Lung (tissue), 12 donors: ENCODE measurements around the gene ERCC6L2. TPM values are rescaled to one million over a fixed set of nuclear protein-coding genes. Genes with fewer than 3 reads are reported as not detected.

Source experiments
- ATAC-seq: fragments of 200-7000 bp; cut with Tn5 transposase; one replicate; pipeline ENCODE4 v1.9.1; 2020; ENCODE audit warnings: moderate number of reproducible peaks; ENCODE audit not compliant: insufficient read depth, low FRiP score
- DNase-seq, 3 donors: peaks; one replicate each; pipeline ENCODE4 v3.0.0-alpha.2; 2013 to 2017
- H3K27ac ChIP-seq, 2 donors: one replicate each; pipeline ENCODE4 v1.5.1; 2013; ENCODE audit warnings: mild to moderate bottlenecking in 2 of 2, moderate library complexity in 2 of 2, control low read depth in 1 of 2, inconsistent platforms in 1 of 2, low read depth in 1 of 2, low read length in 1 of 2
- H3K27me3 ChIP-seq, 3 donors: one replicate each; pipeline ENCODE4 v1.5.1; 2013; ENCODE audit warnings: low read length in 2 of 3; ENCODE audit not compliant: control insufficient read depth in 3 of 3, insufficient read depth in 3 of 3
- H3K36me3 ChIP-seq, 4 donors: one replicate each; pipeline ENCODE4 v1.5.1; 2013; ENCODE audit warnings: low read length in 4 of 4, mild to moderate bottlenecking in 1 of 4, moderate library complexity in 1 of 4; ENCODE audit not compliant: control insufficient read depth in 4 of 4, insufficient read depth in 4 of 4
- H3K4me1 ChIP-seq, 5 donors: one replicate each; pipeline ENCODE4 v1.5.1; 2013; ENCODE audit warnings: low read length in 5 of 5, mild to moderate bottlenecking in 2 of 5, moderate library complexity in 1 of 5; ENCODE audit not compliant: control insufficient read depth in 5 of 5, insufficient read depth in 5 of 5
- H3K4me3 ChIP-seq: one replicate; pipeline ENCODE4 v1.5.1; 2013; ENCODE audit warnings: mild to moderate bottlenecking, control low read depth, moderate library complexity
- H3K9ac ChIP-seq, 2 donors: one replicate each; pipeline ENCODE4 v1.5.1; 2013; ENCODE audit warnings: low read length in 2 of 2, control low read depth in 1 of 2; ENCODE audit not compliant: insufficient read depth in 1 of 2
- H3K9me3 ChIP-seq, 4 donors: one replicate each; pipeline ENCODE4 v1.5.1; 2013; ENCODE audit warnings: low read length in 3 of 4, mild to moderate bottlenecking in 1 of 4, moderate library complexity in 1 of 4; ENCODE audit not compliant: control insufficient read depth in 4 of 4, insufficient read depth in 3 of 4
- CTCF ChIP-seq: IDR thresholded peaks from 2 replicates; pipeline ENCODE4 v1.5.1; 2012; ENCODE audit warnings: mild to moderate bottlenecking; ENCODE audit errors: control extremely low read depth, extremely low read depth
- WGBS, 2 donors: extraction: QIAGEN DNeasy Blood & Tissue Kit; methylation state at CpG; one replicate each; pipeline ENCODE4 v1.1.7; 2013; 5-methylcytosine and 5-hydroxymethylcytosine counted together
- polyA plus RNA-seq, 2 donors: library from polyadenylated mRNA; stranded (reverse); fragments of 200-250 nt; gene quantifications; one replicate each; pipeline ENCODE4 v1.2.1, GENCODE V29; 2013
- total RNA-seq, 2 donors: library from RNA; depleted of rRNA in 1 of 2; stranded (reverse); fragments of >200 nt in 1 of 2; gene quantifications; one replicate each; pipeline ENCODE4 v1.2.1, GENCODE V29; 2014 to 2021
- donor health status: control.
- donor health status: control.
- donor health status: Bipolar disorder and iron deficiency.
- donor health status: healthy.
- donor health status: DM: yes; HTN: yes; CAD: no.

ERCC6L2 gene
- total and polyA plus RNA-seq, 4 donors = 4.3 to 125 (median 24.5) TPM

- Histone ChIP-seq H3K36me3 (peaks cover 4 to 20% (median 12%) of the 10 kb centered on the region in 4 donors), H3K27ac (no peak overlapping the region), H3K9me3 (no peaks in the 10 kb centered on the region), H3K4me3 (no peak overlapping the region), H3K27me3 (no peaks in the 10 kb centered on the region), H3K9ac (peak overlapping the region in 1 of 2 donors; percentile 57), H3K4me1 (peaks cover 3 to 20% (median 8%) of the 10 kb centered on the region in 5 donors)
- ATAC-seq = no peak
- no peak for TF ChIP-seq CTCF
- peak; percentile 33 to 95 (median 93) for DNase-seq
- WGBS, 2 donors = 71 to 74% methylated on average over 4 of the region's 4 CpGs
These were observed 4.7 kb downstream of the ERCC6L2 start for GRCh38 chr9:95880021-95880690.

GRCh38 chr9:95887926-95888497 lies 12.5 kb downstream of the ERCC6L2 start:
- ATAC-seq = no peak
- Histone ChIP-seq H3K9me3 (no peaks in the 10 kb centered on the region), H3K9ac (no peak overlapping the region), H3K27ac (no peak overlapping the region), H3K36me3 (peaks cover 1 to 11% (median 8%) of the 10 kb centered on the region in 4 donors), H3K27me3 (no peaks in the 10 kb centered on the region), H3K4me1 (peaks cover 0 to 7% (median 0%) of the 10 kb centered on the region in 5 donors), H3K4me3 (no peak overlapping the region)
- WGBS, 2 donors = 52 to 67% methylated on average over 1 of the region's 1 CpG
- DNase-seq = no peak
- no peak for TF ChIP-seq CTCF

GRCh38 chr9:95890594-95890993 lies 15.1 kb downstream of the ERCC6L2 start:
- ATAC-seq = no peak
- WGBS, 2 donors = 95 to 97% methylated on average over 4 of the region's 4 CpGs
- Histone ChIP-seq H3K27ac (no peak overlapping the region), H3K4me3 (no peak overlapping the region), H3K9me3 (peaks cover 0 to 3% (median 0%) of the 10 kb centered on the region in 4 donors), H3K27me3 (no peaks in the 10 kb centered on the region), H3K4me1 (peaks cover 0 to 6% (median 0%) of the 10 kb centered on the region in 5 donors), H3K36me3 (peaks cover 1 to 7% (median 6%) of the 10 kb centered on the region in 4 donors), H3K9ac (no peak overlapping the region)
- no peak for DNase-seq
- TF ChIP-seq CTCF = no peak
